HG03095 (cell line): ENCODE data around the gene KIAA1328.
"Not testable (repeated sequence)": the region's sequence is repeated elsewhere in the genome, so short reads cannot be mapped to it uniquely, and the experiment has no call there.

Experiments used
- ATAC-seq: cut with Tn5 transposase; IDR thresholded peaks from one replicate; pipeline ENCODE4 v1.9.1; 2021; ENCODE audit warnings: moderate library complexity; ENCODE audit not compliant: unreplicated experiment

The KIAA1328 gene

DNA sequence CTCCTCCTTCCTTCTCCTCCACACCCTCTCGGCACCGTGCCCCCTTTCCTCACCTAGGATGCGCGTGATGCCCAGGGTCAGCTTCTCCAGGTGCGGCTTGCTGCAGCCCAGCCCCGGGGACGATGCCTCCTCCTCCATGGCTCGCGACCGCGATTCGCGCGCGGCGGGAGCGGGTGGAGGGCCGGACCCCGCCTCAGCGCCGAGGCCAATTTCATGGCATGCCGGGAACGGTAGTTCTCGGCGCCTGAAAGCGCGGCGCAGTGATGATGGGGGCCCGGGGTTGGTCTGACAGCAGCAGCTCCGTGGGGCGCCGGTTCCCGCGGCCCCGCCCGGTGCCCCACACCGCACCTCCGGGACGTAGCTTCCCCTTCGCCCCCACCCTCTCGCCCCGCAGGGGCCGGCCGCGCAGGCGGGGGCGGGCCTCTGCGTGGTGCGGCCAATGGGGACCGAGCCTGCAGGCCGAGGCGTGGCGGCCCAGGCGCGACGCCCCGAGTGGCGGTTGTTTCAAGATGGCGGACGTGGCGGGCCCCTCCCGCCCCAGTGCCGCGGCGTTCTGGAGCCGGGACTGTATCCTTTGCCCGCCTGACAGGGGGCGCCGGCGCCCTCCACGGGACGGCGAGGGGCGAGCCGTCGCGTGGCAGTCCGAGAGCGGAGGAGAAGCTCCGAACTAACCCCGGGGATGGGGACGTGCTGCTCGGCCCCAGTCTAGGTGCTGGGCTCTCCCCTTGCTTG lies at the start of gene KIAA1328, which contains the start of gene TPGS2:
KIAA1328 (plus strand) TSS at position 498 of the 732 bp plus-strand sequence; CDS start at position 510, 12 bp downstream.
TPGS2 (minus strand) TSS at position 373 of the 732 bp plus-strand sequence; CDS start at position 138, 235 bp downstream.
- ATAC-seq: peak; percentile 93

DNA sequence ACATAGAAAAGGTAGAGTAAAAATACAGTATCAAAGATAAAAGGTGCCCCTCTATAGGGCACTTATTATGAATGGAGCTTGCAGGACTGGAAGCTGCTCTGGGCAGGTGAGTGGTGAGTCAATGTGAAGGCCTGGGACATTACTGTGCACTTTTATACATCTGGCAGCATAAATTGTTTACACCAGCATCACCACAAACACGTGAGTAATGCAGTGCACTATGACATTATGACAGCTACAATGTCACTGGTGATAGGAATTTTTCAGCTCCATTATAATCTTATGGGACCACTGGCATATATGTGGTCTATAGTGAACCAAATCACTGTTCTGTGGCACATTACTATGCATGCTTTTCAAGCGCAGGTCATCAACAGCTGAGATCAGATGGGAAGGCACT lies 48.2 kb upstream of the KIAA1328 start:
- no peak for ATAC-seq

DNA sequence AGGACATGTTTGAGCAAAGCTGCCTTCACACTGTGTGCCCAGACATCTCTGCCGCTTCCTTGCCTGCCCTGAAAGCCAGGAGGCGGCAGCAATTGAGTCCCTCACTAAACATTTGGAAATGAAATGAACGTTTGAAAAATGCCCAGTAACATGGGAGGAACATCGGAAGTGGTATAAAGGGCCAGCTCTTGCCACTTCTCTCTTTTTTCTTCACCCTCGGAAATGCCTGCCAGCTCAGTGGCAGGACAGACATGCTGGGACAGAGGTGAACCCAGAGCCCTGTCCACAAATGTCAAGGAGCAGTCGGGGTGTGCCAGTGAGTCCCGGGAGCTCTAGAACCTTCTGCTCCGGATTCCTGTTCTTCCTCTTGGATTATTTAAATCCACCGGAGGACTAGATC lies 46.2 kb upstream of the KIAA1328 start:
- no peak for ATAC-seq

DNA sequence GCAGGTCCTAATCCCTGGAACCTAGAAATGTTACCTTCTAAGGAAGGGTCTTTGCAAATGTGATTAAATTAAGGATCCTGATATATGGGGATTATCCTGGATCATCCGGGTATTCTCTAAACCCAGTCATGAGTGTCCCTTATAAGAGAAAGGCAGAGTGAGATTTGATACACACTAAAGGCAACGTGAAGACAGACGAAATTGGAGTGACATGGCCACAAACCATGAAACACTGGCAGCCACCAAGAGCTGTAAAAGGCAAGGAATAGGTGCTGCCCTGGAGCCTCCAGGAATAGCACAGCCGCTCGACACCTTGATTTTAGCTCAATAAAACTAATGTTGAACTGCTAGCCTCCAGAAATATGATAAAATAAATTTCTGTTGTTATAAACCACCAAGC lies 45.1 kb upstream of the KIAA1328 start:
- ATAC-seq: no peak

DNA sequence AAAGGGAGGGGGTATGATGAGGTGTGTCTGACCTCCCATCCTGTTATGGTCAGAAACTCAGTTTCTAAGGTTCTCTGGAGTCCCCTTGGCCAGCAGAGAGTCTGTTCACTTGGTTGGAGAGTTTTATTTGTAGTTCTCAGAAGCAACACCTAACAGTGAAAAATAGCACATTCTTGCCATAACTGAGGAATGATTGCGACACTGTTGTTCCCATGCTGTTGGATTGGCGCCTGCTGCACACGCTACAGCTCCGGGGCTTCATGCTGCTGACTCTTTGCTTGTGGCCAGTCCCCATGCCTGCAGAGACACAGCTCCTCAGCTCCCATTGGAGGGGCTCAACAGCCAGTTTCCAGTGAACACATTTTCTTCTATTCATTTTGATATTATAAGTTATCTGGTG lies 42.2 kb upstream of the KIAA1328 start:
- ATAC-seq: no peak

DNA sequence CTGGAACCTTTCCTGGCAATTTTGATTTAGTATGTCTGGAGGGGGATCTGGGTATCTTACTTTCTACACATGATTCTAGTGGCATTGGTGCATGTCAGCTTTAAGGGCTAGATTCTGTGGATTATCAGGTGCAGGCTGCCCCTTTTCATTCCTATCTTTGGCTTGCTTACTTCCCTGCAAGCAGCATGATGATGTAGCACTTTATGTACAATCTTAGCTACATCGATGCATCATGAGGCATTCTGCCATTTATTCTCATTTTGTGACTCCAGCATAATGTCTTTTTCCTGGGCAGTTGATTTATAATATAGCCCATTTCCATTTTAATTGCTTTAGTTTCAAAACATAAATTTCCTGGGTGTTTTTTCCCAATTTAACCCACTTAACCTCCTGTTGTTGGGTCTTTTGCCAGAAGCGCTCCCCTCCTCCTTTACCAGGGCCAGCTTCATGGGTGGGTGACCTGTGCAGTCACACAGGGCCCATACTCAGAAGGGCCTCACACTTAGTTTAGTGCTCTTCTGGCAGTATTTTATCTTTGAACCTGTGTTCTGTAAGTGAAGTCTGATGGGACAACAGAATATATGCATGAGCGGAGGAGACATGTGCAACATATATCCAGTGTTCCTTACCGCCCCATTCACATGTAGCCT lies 36.2 kb upstream of the KIAA1328 start:
- no peak for ATAC-seq

DNA sequence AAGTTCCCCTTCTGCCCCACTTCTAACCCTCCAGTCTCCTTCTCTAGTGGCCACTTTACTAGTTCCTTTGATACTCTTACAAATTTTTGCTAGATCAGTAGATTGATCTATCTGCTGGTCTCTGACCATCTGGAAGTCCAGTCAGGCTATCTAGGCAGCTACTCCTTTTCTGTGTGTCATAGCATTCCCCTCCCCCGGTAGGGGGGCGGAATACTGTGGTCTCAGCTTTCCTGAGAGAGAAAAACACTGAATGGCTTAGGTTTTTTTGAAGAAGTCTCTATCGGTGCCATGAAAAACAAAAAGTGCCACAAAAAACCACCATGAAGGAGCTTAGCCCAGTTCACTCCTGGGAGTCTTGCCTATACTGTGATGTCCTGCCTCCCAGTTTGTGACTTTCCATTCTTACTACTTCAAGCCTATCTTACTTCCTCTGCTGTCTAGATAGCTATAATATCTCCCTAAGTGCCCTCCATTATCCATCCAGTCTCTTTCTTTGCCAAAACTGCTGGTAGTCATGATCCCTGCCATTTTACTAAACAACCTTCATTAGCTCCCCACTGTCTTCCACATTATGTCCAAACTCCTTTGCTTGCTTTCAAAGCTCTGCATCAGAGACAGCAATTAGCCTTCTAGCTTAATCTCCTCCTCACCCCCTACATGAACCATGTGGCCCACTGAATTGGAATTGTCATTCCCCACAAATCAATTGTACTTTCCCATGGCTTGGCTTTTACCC lies 30.0 kb upstream of the KIAA1328 start:
- ATAC-seq: no peak

DNA sequence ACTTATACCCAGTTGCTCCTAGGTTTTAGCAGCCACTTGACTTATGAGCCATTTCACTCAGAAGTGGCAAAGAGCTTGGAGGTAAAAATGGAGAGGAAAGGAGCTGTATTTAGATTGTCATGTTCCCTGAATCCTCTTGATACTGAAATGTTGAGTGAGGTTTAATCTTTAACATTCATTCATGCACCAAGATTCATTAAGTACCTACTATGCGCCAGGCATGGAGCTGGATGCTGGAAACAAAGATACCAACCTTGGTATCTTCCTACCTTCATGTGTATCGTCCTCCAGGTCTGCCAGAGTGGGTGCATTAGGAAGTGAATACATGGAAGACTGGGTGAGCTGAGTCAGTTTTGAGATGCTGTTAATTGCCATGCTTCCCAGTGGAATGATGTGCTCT lies 23.8 kb upstream of the KIAA1328 start:
- ATAC-seq: no peak

DNA sequence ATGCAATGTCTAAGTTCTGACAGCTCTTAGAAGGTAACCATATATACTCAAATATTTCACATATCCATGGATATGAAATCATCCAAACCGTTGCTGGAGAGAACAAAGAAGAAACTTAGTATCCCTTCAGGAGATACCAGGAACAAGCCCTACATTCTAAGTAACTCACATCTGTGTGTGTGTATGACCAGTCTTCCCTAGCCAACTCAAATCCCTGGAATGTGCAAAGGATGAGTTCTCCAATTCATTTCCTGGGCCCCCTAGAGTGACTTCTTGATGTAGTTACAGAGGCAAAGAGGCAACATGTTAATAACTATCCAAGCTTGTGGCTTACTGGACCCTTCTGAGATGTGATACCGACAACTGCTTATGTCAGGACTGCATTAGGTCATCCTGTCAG lies 20.2 kb upstream of the KIAA1328 start:
- no peak for ATAC-seq

DNA sequence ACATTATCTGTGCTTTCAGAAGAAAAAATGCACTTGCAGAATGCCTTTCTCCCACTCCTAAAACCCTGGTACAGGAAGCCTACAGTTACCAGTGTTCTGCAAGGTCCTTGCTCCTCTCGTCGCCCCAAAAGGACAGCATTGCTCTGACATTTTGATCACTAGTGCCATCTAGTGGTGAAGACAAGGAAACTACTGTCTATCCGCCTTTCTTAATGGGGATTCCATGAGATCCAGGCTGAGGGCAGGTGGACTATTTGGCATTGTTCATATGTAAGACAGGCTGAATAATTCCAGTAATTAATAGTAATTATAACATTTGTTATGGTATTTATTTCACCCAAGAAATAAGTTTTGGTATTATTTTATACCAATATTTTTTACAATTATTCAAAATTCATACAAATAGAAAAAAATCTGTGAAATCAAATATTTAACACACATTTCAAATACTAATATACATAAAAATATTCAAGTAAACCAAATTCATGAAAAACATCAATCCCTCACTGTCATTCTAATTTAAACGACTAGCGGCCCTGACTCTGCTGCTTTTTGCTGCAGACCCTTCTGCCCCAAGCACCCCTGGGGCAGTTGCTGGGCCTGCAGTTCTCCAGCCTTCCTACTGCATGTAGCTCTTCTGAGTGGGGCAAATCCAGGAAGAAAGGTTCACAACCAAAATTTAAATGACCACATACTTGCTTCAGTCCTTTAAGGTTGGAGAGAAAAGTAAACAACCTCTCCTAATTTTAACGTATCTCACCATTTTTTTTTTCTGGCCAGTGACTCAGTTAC lies 19.1 kb upstream of the KIAA1328 start:
- peak; percentile 95 for ATAC-seq

DNA sequence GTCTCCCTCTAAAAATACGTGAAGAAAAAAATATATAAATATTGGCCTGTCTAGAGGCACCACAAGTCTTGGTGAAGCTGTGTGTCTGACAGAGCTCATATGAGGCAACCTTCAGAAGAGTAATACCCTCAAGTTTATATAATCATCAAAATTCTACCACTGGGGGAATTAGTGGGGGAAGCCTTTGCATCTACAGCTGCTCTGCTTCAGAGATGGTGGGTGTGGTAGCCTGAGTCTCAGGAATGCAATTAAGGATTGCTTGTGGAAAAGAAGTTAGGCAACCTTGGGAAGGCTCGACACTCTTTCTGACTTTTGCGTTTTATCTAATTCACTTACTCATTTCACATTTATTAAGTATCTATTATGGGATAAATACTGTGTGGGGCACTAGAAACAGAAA lies 17.5 kb upstream of the KIAA1328 start:
- no peak for ATAC-seq

DNA sequence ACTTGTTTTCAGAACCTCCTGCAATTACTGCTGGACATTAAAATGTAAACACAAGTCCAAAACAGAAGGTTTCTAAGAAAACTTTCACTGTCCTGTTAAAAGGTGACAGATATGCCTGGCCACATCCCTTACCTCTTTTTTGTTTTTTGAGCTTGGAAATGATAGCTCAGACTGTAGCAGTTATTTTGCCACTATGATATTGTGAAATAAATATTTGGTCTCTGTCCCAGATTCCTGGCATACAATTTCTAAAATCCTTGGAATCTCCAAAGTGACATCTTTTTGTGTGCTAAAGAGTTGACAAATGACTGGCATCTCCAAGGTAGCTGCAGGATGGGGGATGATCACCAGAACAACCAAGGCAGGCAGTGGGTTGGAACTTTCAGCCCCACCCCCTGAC lies 17.0 kb upstream of the KIAA1328 start:
- ATAC-seq: no peak

DNA sequence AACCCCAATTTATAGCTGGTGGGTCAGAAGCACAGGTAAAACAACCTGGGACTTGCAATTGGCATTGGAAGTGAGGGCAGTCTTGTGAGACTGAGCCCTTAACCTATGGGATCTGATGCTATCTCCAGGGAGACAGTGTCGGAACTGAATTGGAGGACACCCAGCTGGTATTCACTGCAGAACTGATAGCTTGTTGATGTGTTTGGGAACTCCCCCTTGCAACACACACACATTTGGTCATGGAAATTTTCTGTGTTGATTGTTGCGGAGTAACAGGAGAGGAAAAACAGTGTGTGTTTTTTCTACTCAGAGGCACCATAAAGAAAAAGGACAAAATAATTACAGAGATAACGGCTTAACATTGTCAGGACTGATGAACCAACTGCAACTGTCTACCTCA lies 16.2 kb upstream of the KIAA1328 start:
- ATAC-seq: no peak

DNA sequence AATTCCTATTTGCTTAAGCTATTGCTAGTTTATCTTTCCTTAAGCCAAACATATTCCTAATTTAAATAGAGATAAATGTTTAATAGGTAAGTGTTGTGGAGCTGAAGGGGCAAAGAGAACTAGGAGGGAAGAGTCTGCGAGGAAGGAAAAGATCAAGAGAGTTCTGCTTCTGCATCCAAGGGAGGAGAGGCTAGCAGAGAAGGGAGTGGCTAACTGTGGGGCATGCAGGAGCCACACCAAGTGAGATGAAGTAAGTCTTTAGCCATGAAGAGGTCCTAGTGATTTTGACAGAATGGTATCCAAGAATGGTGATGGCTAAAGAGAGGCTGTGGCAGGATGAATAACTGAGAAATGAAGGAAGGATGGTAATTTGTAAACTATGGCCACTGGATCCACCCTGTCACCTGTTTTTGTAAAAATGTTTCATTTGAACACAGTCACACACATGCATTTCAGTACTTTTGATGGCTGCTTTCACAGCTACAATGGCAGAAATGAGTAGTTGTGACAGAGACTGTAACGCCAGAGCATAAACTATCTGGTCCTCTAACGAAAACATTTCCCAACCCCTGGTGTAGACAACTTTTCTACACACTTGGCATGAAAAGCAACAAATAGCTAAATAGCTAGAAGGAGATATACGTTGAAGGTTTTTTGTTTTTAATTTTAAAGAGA lies 15.7 kb upstream of the KIAA1328 start:
- no peak for ATAC-seq

DNA sequence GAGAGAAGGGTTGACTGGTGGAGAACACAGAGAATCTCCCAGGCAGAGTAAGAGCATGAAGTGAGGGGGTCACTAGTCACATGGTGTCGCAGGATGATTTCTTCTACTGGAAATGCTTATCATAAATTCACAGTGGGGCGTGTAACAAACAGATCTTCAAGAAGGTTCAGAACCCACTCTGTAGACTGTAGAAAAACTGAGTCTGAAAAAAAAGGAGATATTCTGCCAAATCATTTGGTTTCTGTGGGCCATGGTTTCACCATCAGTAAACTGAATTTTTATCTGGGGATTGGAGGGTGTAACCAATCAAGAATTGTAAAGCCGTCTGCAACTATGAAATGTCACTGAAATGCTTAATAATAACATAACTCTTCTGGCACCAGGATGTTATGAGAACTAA lies 15.1 kb upstream of the KIAA1328 start:
- ATAC-seq: no peak

DNA sequence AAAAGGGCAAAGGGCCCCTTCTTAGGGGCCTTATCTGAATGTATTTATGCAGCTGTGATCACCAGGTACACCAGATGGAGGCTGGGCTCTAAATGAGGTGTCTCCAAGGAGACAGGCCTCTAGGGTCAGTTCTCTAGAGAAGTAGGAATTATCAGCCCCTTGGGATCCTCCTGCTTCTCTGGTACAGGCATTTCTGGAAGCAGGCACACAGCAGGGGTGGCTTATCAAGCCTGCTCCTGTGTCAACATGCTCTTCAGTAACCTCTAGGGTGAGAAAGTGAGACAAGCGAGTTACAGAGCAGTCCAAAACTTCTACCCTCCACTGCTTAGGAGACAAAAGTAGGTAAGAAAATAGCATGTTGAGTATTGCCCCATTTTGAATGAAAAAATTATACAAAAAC lies 13.9 kb upstream of the KIAA1328 start:
- no peak for ATAC-seq

DNA sequence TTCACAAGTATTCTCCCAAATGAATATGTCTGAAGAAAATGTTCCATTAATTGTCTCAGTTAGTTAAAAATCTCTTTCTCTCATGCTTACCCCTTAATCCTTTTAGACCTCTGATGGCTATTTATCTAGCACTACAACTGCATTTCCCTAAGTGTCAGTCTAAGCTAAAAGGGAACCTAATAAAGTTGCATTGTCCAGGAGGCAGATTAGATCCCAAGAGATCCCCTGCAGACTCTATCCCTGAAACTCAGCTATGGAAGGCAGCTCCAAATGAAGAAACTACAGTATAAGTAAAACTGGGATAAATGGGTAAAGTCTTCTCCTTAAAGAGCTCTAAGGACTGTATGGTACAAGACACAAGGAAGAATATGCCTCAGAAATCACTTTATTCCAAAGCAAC lies 12.8 kb upstream of the KIAA1328 start:
- not testable (repeated sequence) for ATAC-seq

DNA sequence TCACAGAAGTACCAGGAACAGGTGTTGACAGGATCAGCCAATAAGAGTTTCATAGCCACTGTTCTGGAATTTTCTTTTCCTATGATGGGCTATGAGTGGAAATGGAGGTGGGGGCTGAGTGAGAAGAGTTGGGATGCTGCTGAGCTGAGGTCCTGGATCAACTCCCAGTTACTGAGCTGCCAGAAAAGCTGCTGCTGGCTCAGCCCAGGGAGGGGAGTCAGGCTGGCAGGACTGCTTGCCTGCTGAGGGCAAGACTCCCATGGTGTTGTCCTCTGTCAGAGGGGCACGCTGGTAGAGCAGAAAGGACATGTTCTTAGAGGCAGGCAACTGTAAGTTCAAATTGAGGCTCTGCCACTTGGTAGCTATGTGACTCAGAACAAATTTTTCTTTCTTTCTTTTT lies 11.9 kb upstream of the KIAA1328 start:
- no peak for ATAC-seq

DNA sequence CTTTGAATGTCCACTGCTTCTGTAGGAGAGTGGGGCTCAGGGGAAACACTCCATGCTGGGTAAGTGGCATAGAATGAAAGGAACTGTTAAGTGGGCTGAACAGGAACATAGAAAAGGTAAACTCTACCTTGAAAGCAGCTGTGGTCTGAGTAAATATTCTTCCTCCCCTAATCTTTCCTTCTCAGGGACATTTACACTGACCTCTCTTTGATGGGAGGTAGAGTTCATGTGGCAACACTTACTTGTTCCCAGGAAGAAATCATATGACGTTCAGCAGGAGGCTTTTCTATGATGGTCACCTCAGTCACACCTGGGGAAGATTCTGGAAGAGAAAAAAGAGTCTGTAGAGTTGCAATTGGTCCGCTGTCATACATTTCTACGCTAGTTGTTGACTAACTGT lies 10.3 kb upstream of the KIAA1328 start:
- ATAC-seq: no peak

DNA sequence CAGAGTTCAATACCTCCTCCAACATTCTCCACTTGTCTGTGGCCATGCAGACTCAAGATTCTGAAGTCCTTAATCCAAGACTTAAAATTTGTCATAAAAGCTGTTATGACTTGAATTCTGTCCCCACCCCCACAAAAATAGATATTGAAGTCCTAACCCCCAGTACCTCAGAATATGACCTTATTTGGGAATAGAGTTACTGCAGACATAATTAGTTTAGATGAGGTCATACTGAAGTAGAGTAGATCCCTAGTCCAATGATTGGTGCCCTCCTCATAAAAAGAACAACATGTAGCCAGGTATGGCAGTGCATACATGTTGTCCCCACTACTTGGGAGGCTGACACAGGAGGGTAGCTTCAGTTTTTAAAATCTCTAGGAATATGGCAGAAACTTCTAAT lies 9.3 kb upstream of the KIAA1328 start:
- ATAC-seq: no peak

DNA sequence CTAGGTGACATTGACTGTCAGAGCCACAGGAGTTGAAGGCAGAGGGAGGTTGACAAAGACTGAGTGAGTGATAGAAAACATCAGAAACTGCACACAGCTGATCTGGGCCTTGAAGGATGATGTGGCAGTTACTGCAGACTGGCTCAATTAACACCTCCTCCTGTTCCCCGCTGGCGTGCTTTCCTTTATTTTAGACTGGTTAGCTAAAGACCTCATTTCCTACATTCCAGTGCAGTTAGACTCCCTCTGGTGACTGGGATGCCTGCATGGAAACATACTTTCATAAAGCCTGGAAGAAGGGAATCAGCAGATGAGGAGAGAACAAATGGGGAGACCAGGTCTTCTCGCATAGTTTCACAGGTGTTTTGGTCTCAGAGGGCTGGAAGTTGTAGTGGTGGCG lies 7.2 kb upstream of the KIAA1328 start:
- ATAC-seq: no peak
